Stimulated activated CD4-positive, alpha-beta T cell treated with anti-CD3 and anti-CD28 coated beads, Interleukin-12 subunit alpha, Interleukin-12 subunit beta, amount 100 ng/mL, for 48 hours (primary cell): Measurements from ENCODE around the gene LMBR1.
"Not testable (repeated sequence)": the region's sequence is repeated elsewhere in the genome, so short reads cannot be mapped to it uniquely, and the experiment has no call there.

Experiments
- DNase-seq, 3 donors: peaks; one replicate each; pipeline ENCODE4 v3.0.0-alpha.2; 2020; ENCODE audit warnings: low read depth in 2 of 3, low spot score in 1 of 3

LMBR1 gene

DNA sequence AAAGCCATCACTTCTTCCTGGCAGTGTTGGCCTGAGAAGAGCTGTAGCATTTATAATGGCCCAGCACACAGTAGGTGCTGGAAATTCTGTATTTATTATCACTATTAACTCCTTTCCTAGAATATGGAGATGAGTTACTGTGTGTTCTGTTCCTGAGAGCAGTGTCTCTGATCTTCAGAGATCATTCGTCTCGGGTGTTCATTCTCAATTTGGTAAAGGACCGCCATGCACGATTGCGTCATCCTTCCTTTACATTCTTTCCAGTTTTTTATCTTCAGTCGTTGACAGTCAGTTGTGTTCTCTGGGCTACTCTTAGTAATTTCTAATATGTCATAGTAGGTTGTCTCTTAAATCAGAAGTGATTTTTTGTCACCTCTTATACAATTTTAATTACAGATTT, 233.8 kb downstream of the LMBR1 start:
- DNase-seq = no peak

DNA sequence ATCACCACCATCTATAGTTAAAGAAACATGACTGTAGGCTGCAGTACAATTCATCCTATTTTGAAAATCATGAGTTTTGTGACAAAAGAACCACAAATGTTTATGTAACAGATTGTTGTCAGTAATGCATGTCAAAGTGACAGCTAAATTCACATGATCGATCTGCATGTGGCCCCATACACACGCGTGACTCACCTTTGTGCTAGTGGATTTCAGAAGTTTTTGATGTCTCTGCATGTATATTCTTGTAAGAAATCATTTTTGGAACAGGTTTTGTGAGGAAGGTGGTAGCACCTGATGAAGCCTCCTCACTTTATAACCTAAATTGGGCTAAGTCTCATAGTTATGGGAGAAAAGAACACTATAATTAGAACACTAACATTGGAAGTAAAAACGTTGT, 235.3 kb downstream of the LMBR1 start:
- DNase-seq = no peak

DNA sequence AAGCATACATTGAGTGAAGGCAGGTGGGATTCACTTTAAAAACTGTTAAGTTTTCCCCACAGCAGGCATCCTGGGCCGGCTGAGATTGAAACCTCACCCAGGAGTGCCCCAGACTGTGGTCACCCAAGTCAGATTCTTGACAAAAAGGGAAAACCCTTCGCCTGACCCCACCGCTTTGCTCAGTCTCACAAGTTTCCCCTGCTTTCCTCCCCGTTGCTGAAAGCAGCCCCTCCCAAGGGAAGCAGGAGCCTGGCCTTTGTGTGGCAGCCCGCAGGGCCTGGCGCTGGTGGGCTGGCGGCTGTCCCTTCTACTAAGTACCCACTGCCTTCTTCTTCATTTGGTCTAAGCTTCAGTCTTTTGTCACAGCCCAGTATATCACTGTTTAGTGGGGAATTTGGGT, 236.4 kb downstream of the LMBR1 start:
- DNase-seq = no peak

DNA sequence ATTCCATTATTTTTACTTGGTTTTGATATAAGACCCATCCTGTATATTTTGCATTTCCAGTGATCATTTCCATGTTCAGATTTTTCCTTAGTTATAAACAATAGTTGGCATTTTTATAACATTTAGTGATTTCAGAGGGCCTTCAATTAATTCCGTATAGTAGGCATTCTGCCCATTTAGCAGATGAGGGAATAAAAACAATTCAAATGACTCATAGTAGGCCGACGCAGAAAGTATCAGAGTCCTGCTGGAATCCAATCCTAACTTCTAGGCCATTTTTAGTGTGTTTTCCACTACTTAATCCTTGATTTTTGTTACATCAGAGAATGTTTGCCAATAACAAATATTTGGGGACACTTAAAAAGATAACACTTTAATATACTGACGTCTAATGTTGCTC, 237.0 kb downstream of the LMBR1 start:
- DNase-seq = no peak

DNA sequence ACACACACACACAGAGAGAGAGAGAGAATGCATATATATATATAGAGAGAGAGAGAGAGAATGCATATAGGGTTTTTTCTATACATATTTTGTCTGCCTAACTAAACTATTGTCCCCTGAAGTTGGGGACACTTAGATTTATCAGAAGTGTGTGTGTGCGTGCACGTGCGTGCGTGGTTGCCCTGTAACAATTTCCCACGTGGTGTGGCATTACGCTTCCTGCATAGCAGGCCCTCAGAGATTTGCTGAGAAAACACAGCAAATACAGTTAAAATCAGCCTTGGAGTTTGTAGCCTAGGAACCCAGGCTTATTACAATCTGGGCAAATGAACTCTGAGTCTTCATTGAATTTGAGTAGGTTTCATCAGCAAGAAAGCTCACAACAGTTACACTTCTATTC, 237.7 kb downstream of the LMBR1 start:
- no peak for DNase-seq

DNA sequence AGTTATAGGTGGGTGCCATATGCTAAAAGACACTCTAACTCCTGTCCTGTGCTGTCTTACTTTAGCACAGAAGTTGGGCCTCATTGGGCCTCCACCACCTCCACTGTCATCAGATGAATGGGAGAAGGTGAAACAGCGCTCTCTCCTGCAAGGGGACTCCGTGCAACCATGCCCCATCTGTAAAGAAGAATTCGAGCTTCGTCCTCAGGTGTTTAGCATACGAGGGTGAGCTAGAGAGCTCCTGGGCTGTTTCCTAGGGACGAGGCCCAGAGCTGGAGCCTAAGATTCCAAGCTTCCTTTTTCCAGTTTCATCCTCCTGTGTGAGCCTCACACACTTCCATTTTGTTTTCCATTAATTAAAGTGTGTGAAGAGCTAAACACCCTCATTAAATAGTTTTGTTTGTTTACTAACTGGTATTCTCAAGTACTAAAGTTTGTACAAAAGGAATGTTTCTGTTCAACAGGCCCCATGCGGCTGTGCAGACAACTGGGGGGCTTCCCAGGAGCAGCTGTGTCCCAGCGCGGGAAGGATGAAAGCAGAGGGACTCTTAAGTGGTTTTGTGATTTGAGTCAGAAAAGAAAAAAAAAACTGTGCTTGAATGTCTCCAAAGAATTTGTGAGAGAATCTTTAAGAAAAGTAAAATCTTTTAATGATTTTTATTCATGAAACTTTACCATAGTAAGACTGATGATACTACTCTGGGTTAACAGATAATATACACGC, 238.3 kb downstream of the LMBR1 start:
- no peak for DNase-seq

DNA sequence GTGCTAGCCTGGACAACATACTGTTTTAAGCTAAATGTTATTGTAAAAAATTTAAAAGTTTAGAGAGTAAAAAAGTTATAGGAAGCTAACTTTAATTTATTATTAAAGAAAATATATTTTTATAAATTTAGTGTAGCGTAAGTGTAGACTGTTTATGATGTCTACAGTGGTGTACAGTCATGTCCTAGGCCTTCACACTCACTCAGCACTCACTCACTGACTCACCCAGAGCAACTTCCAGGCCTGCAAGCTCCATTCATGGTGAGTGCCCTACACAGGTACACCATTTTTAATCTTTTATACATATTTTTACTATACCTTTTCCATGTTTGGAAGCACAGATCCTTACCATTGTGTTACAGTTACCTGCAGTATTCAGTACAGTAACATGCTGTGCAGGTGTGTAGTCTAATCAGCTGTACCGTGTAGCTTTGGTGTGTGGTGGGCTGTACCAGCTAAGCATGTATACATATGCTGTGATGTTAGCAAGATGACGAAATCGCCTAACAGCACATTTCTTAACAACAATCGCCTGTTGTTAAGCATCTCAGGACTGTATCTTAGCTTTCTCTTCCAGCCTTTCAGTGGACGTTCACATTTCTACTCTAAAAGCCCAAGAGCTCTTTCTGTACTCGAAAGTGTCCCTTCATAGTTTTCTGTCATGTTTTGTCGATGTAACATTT, 240.0 kb downstream of the LMBR1 start:
- no peak for DNase-seq

DNA sequence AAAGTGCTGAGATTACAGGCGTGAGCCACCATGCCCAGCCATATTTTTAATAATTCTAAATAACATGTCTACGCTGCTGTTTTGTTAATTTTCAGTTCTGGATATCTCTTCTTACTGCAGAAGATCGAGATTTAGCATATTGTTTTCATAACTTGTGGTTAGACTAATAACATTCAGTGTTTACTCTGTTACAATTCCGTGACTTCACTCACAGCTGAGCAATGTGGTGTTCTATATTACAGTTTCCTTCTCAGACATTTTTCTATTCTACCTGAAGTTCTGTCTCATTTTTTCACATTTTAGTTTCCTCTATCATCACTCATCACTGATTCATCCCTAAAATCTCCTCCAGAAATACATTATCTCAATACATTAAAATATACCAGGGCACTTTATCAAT, 241.5 kb downstream of the LMBR1 start:
- DNase-seq = no peak

DNA sequence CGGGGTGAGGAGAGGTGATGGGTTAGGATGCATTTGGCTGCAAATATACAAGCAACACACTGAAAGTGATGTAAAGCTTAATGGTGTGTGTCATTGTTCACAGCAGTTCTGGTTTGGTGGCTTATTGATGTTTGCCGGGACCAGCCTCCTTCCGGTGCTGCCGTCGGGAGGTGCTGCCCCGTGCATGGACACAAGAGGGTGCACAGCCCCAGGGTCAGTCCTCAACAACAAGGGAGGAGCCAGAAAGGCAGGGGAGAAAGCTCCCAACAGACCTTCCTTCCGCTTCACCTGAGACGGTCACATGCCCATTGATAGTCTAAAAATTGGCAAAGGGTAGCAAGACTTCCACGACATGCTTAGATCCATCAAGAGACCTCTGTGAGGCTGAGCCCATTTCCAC, 242.9 kb downstream of the LMBR1 start:
- no peak for DNase-seq

DNA sequence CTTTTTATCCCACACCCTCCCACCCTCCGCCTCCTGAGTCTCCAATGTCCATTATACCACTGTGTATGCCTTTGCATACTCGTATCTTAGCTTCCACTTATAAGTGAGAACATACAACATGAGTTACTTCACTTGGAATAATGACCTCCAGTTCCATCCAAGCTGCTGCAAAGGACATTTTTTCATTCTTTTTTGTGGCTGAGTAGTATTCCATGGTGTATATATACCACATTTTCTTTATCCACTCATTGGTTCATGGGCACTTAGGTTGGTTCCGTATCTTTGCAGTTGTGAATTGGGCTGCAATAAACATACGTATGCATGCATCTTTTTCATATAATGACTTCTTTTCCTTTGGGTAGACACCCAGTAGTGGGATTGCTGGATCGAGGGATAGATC, 245.7 kb downstream of the LMBR1 start:
- not testable (repeated sequence) for DNase-seq

DNA sequence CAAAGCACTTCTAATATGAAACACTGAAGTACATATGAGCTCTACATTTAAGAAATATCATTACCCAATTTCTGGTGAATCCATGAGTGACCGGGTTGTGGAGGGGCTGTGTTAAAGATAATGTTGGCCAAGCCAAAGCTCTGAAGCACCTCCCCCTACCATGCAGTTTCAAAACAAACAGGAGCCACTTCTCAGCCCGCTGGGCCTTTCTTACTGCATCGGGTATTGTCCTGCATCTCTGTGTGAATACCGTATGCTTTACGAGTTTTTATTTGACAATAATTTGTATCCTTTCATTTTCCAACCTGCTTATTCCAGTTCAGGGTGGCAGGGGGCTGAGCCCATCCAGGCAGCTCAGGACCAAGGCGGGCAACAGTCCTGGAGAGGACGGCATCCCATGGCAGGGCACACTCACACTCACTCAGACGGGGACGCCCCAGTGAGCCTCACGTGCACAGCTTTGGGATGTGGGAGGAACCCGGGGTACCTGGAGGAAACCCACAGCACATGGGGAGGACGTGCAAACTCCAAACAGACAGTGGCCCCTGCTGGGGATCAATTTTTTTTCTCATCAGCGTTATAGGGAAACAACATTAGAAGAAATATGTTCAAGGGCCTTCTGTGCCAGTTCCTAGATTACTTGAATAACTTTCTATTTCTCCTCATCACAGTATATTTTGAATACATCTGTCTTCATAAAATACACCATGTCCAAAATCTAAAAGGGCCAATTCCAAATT, 250.5 kb downstream of the LMBR1 start:
- no peak for DNase-seq

DNA sequence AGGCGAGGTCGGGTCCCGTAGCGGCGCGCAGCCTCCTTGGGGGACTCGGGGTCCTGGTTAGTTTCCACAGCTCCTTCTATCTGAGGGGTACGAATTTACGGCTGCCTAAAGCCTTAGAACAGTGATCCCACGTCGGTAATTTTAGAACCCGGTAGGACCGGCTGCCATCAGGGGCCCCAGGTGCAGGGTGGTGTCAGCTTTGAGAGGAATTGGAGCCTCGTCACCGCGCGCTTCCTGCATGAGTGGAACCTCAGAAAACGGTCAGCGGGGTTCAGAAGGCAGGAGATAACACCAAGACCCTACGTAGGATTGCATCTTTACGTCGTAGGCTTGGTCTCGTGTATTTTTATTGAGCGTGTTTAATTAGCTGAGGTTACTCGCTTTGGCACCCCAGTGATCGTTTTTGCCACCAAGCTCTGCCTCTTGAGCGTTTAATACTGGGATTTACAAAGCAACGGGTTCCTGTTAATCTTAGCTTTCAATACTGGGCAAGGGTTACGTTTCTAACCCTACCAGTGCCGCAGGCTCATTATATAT, 252.0 kb downstream of the LMBR1 start:
- peak; percentile 32 to 35 (median 33) for DNase-seq

DNA sequence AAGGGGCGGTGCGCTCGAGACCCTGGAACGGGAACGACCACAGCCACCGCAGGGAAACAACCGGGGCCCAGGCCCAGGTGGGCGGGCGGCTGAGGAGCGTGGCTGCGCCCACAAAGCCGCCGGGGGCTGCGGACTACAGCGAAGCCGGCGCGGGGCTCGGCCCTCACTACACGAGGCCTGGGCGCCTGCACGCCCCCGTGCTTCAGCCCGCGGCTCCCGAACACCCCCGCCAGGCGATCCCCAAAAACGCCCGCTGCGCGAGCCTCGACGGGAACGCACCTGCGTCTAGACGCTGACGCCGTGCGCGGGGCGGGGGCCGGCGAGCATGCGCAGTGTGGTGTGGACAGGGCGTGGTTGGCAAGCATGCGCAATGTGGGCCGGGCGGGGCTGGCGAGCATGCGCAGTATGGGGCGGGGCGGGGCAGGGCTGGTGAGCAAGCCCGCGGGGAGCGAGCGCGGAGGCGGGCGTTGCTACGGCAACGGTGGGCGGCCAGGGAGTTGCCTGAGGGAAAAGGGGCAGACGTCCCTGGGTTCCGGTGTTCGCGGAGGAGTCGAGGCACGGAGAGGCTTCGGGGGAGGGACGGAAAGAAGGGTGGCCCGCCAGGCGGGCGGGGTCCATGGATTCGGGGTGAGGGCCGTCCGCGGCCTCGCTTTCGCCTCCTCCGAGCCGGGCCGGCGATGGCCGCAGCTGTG, 252.6 kb downstream of the LMBR1 start, which contains the start of gene RNF32:
Gene RNF32, plus strand, starts transcription at position 518 of the 692 bp plus-strand sequence. CDS start 3,104 bp downstream, outside the sequence.
- peak; percentile 98 for DNase-seq

DNA sequence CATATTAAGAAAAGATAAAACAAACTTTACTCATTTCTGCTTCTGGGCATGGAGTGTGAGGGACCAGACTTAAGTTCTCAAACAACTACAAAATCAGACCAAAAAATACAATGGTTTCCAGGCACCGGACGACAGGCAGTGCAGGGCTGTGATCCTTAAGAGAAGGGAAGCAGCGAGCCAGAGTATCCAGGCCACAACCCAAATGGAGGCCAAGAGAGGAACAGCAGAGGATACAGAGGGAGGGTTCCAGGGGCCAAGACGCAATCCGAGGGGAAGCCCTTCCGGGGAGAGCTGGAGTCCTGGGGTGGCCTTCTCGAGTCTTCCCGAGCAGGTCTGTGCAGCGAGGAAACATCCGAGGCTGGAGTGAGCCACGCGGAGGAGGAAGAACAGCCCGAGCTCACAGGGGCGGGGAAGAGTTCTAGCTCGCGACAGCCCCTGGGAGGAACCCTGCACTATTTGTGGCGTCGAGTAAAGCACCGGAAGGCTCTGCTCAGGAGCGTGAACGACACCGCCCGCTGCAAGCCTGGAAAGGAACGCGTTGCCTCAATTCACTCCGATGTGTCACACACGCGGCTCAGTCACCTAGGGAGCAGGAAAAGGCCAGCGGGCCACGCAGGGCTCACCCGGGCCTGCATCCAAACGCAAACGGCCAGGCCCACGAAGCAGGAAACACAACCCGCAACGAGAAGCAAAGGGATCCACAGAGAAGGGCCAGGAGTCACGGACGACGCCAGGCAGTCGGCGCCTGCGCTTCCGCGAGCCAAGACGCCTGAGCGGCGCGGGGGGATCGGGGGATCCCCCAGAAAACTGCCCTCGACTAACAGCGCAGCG, 253.3 kb downstream of the LMBR1 start:
- no peak for DNase-seq

DNA sequence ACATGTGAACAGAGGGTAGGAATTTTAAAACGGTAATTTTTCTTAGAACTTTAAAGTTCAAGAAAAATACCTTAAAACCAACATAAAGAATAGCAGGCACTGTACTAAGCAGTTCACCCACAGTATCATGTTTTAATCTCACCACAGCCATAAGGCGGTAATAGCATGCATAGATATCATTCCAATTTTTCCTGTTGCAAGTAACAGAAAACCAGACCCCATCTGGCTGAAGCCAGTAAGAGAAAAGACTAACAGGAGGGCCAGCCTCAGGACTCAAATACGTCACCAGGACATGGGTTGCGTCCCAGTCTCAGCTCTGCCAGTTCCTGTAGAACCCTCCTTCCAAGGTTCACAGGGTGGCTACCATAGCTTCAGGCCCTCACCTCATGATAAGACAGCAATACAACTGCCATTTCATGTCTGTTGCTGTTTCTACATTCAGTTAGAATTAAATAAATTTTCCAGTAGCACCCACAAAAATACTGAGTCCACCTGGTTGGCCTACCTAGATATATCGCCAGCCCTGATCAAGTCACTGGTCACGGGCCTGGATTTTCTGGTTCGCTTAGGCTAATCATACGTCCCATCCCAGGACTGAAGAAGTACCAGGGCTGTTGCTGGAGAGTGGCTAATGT, 254.4 kb downstream of the LMBR1 start:
- DNase-seq = no peak

DNA sequence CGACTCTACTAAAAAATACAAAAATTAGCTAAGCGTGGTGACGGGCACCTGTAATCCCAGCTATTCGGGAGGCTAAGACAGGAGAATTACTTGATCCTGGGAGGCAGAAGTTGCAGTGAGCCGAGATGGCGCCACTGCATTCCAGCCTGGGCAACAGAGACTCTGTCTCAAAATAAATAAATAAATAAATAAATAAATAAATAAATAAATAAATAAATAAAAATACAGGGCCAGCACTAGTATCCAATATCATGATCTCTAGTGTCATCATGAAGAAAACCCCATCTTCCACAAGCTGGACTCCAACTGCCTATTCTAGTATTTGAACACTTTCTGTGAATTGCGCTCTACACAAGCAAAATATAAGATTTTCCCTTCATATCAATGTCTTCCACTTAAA, 255.9 kb downstream of the LMBR1 start:
- not testable (repeated sequence) for DNase-seq

DNA sequence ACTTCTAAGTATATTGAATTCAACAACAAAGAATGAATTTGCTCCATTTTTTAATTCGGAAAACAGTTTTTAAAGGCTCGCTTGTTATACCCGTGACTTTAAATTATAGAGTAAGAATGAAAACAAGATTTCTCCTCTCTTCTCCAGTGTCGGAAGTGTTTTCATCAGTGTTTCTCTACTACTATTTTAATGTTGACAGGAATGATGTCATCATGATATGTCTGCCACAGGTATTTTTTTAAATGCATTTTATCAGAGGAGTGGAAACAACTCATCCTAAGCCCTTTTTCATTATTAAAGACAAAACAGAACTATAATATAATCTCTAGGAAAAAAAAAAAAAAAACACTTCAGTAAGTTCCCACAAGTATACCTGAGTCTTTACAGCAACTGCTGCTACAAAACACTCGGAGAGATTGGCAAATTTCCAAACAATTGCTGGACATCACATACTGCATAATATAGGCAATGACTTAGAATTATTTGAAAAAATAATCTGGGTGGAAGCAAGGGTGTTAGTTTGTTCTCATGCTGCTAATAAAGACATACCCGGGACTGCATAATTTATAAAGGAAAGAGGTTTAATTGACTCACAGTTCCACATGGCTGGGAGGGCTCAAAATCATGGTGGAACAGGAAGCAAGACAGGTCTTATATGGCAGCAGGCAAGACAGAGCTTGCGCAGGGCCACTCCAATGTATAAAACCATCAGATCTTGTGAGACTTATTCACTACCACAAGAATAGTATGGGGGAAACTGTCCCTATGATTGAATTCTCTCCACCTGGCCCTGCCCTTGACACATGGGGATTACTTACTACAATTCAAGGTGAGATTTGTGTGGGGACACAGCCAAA, 257.2 kb downstream of the LMBR1 start:
- DNase-seq = no peak

DNA sequence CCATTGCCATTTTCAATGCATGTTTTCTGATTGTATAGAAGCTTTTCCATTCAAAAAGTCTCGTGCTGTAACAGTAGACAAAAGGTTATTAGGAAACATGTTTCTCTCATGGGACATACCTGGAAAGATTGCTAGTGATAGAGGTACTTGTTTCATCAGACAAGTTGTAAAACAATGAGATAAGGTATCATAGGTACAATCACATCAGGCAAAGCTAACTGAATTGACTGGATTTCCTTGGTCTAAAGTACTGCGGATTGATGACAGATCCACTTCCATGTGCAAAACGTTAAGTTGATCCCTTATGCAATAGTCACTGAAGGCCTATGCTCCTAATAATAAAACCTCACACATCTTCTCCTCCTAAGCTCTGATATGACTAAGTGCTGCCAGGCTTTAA, 258.9 kb downstream of the LMBR1 start:
- DNase-seq = no peak

DNA sequence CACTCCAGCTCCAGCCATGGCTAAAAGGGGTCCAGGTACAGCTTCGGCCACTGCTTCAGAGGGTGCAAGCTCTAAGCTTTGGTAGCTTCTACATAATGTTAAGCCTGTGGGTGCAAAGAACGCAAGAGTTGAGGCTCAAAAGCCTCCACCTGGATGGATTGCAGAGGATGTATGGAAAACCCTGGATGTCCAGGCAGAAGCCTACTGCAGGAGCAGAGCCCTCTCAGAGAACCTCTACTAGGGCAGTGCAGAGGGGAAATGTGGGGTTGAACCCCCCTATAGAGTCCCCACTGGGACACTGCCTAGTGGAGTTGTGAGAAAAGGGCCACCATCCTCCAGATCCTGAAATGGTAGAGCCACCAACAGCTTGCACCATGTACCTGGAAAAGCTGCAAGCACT, 263.1 kb downstream of the LMBR1 start:
- no peak for DNase-seq
